AG04450 (cell line): ENCODE data around the gene LCORL. TPM values are rescaled to one million over a fixed set of nuclear protein-coding genes. Genes with fewer than 3 reads are reported as not detected.

ENCODE experiments used
- CTCF ChIA-PET: fragments of 300-600, 350-600 bp; formaldehyde crosslinking; extraction: SDS; loops from one replicate; lab custom pipeline; 2022; ENCODE audit warnings: antibody characterized with exemption, inconsistent platforms; lab: Charles Lee
- POLR2A ChIA-PET: fragments of 350-600 bp; formaldehyde crosslinking; extraction: SDS; loops from one replicate; lab custom pipeline; 2021; ENCODE audit warnings: antibody characterized with exemption, inconsistent platforms; lab: Yijun Ruan, JAX
- DNase-seq: peaks from one replicate; pipeline ENCODE4 v3.0.0-alpha.2; 2011; ENCODE audit warnings: low read depth, low spot score
- H3K27ac ChIP-seq: one replicate; pipeline ENCODE4 v1.5.1; 2012; ENCODE audit warnings: low read depth, low read length, control low read depth
- H3K27me3 ChIP-seq: one replicate; pipeline ENCODE4 v1.6.0; 2012; ENCODE audit warnings: low read length; ENCODE audit not compliant: control insufficient read depth, insufficient read depth
- H3K4me3 ChIP-seq: 2 replicates; pipeline ENCODE4 v1.5.1; 2011; ENCODE audit warnings: mild to moderate bottlenecking, low read depth, low read length, control low read depth
- H3K9me3 ChIP-seq: 2 replicates; pipeline ENCODE4 v1.5.1; 2012; ENCODE audit warnings: low read length; ENCODE audit not compliant: control insufficient read depth, insufficient read depth
- polyA plus RNA-seq: library from polyadenylated mRNA; depleted of rRNA; stranded (reverse); fragments of >200 nt; gene quantifications from 2 replicates; pipeline ENCODE4 v1.2.3, GENCODE V29; 2011
- TF ChIP-seq, protein P1 (sequence below): IDR thresholded peaks from 2 replicates; pipeline ENCODE4 v1.5.1; 2011; ENCODE audit warnings: low read depth, low read length, control low read depth, inconsistent platforms

The LCORL gene
- polyA plus RNA-seq, 1 experiment = 7.2 TPM

DNA sequence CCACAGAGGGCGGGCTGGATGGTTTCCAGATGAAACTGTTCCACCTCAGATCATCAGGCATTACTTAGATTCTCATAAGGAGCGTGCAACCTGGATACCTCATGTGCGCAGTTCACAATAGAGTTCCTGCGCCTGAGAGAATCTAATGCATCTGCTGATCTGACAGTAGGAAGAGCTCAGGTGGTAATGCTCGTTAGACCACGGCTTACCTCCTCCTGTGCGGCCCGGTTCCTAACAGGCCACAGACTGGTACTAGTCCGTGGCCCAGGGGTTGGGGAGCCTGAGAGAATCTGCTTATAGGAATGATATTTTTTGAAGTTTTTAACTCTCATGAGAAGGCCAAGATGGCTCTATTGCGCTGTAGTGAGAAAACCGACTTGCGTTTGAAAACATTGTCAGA lies 205.4 kb downstream of the LCORL start:
- Histone ChIP-seq H3K27me3 (no peaks in the 10 kb centered on the region), H3K9me3 (no peaks in the 10 kb centered on the region), H3K4me3 (no peak overlapping the region), H3K27ac (no peak overlapping the region)
- TF ChIP-seq, protein P1, sequence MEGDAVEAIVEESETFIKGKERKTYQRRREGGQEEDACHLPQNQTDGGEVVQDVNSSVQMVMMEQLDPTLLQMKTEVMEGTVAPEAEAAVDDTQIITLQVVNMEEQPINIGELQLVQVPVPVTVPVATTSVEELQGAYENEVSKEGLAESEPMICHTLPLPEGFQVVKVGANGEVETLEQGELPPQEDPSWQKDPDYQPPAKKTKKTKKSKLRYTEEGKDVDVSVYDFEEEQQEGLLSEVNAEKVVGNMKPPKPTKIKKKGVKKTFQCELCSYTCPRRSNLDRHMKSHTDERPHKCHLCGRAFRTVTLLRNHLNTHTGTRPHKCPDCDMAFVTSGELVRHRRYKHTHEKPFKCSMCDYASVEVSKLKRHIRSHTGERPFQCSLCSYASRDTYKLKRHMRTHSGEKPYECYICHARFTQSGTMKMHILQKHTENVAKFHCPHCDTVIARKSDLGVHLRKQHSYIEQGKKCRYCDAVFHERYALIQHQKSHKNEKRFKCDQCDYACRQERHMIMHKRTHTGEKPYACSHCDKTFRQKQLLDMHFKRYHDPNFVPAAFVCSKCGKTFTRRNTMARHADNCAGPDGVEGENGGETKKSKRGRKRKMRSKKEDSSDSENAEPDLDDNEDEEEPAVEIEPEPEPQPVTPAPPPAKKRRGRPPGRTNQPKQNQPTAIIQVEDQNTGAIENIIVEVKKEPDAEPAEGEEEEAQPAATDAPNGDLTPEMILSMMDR = no peak
- DNase-seq = no peak
- POLR2A ChIA-PET = no interaction called here
- CTCF ChIA-PET = interaction anchor here (0.7 to 2.6 kb wide), 27 partner anchors 8 to 779 kb away, joined by 3 to 28 read pairs (median 7); no protein-coding TSS in a partner anchor

DNA sequence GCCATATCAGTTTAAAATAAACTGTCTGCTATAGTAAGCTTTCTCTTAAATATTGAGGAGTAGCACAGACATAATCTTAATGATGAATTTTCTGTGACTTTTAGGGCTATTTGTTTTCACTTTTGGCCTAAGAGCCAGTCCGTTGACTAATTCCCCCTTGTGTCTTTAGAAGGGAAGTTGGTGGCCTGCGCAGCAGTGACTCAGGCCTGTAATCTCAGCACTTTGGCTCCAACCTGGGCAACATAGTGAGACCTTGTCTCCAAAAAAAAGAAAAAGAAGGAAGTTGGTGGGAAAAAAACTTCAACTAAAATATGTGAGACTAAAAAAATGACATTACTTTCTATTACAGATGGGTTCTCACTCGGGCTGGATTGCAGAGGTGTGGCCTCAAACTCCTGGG lies 207.4 kb downstream of the LCORL start:
- DNase-seq = no peak
- ChIA-PET POLR2A (no interaction called here), CTCF (no interaction called here)
- Histone ChIP-seq H3K27me3 (no peaks in the 10 kb centered on the region), H3K27ac (no peak overlapping the region), H3K9me3 (0 out of 2 replicates have a peak, but pooled peaks cover 2% of the 10 kb centered on the region), H3K4me3 (no peak overlapping the region)
- TF ChIP-seq, protein P1 = no peak

DNA sequence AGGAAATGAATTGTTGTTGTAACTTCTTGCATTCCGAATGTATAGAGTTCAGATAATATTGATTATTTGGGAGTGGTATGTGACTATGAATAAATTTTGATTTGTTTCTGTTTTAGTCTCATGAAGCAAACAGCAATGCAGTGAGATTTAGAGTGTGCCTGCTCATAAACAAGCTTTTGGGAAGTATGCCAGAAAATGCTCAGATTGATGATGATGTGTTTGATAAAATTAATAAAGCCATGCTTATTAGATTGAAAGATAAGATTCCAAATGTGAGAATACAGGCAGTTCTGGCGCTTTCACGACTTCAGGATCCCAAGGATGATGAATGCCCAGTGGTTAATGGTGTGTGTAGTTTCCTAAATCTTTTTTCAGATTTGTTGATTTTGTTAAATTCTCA lies 208.8 kb downstream of the LCORL start:
- Histone ChIP-seq H3K27me3 (no peaks in the 10 kb centered on the region), H3K9me3 (0 out of 2 replicates have a peak, but pooled peaks cover 2% of the 10 kb centered on the region), H3K4me3 (peak overlapping the region; percentile 11; the same call in 1 of the 2 replicates), H3K27ac (no peak overlapping the region)
- CTCF ChIA-PET = no interaction called here
- TF ChIP-seq, protein P1 = no peak
- no peak for DNase-seq
- POLR2A ChIA-PET = no interaction called here

DNA sequence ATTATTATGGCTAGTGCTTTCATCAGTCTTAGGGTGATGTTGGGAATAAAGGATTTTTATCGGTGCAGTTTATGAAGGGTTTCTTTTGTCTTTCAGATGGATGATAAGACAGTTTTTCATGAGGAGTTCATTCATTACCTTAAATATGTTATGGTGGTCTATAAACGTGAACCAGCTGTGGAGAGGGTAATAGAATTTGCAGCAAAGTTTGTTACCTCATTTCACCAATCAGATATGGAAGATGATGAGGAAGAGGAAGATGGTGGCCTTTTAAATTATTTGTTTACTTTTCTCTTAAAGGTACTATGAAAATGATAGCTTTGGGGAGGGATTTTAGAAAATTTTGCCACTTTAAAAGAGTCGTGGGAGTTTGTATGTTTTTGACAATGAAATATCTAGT lies 209.4 kb downstream of the LCORL start:
- no peak for DNase-seq
- ChIA-PET CTCF (no interaction called here), POLR2A (no interaction called here)
- Histone ChIP-seq H3K27me3 (no peaks in the 10 kb centered on the region), H3K9me3 (0 out of 2 replicates have a peak, but pooled peaks cover 2% of the 10 kb centered on the region), H3K27ac (no peak overlapping the region), H3K4me3 (peak overlapping the region; percentile 90)
- TF ChIP-seq, protein P1 = no peak

DNA sequence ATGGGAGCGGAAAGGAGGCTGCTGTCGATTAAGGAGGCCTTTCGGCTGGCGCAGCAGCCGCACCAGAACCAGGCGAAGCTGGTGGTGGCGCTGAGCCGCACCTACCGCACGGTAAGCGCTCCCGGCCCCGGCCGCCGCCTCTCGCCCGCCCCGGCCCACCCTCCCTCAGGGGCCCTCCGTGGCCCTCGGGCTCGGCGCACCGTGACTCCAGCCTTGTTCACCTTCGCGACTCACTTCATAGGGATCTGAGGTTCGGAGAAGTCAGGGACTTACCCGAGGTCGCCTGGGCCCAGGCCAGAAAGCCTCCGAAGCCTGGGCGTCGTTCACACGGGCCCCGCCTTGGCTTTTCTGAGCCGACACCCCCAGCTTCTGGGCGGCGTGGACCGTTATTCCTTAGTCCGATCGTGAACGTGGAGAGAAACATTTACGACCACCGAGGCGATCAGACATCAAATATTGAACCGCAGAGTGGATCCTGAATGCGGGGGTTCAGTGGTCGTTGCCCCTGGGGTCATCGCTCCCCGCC lies 210.4 kb downstream of the LCORL start:
- POLR2A ChIA-PET = interaction anchor here (0.6 to 1.6 kb wide), 3 partner anchors 60 to 197 kb away, joined by 6 to 7 read pairs (median 6); partner anchors contain the start of gene MED28

More for the DNA sequence above, 210.4 kb downstream of the LCORL start:
- no peak for DNase-seq
- Histone ChIP-seq H3K9me3 (0 out of 2 replicates have a peak, but pooled peaks cover 2% of the 10 kb centered on the region), H3K27ac (no peak overlapping the region), H3K27me3 (no peaks in the 10 kb centered on the region), H3K4me3 (peak overlapping the region; percentile 90)
- CTCF ChIA-PET = interaction anchor here (7.0 kb wide), 1 partner anchor 262 kb away, joined by 98 read pairs; no protein-coding TSS in a partner anchor
- TF ChIP-seq, protein P1 = no peak
